Stimulated activated CD4-positive, alpha-beta T cell treated with anti-CD3 and anti-CD28 coated beads, TNF-alpha, amount 100 ng/mL, for 24 hours (primary cell): ENCODE data around the gene DNAJC12.
"Not testable (repeated sequence)": the region's sequence is repeated elsewhere in the genome, so short reads cannot be mapped to it uniquely, and the experiment has no call there.

ENCODE experiments used
- DNase-seq, 3 experiments: peaks; one replicate each; pipeline ENCODE4 v3.0.0-alpha.2; 2020; ENCODE audit warnings: low read depth in 3 of 3

Gene DNAJC12

GRCh38 chr10:67839951-67840350 lies 2.0 kb upstream of the DNAJC12 start:
- DNase-seq = no peak

GRCh38 chr10:67839511-67839910 lies 1.5 kb upstream of the DNAJC12 start:
- DNase-seq = not testable (repeated sequence)

DNA sequence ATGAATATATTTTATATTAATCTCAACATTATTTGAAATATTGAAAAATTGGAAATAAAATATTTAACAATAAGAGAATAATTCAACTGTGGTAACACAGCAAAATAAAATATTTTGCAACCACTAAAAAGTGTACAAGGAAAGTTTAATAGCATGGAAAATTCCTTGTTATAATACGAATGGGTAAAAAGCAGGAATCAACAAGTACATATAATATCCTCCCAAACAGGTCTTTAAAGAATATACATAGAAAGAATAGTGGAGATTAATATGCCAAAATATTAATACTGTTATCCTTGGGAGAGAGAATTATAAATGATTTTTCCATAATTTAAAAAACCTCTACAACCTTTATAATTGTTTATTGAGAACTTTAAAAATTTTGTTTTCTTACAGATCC lies 1.0 kb downstream of the DNAJC12 start:
- DNase-seq = no peak

GRCh38 chr10:67836488-67836887 lies 1.5 kb downstream of the DNAJC12 start:
- no peak for DNase-seq

GRCh38 chr10:67835541-67836394 lies 2.2 kb downstream of the DNAJC12 start:
- not testable (repeated sequence) for DNase-seq

DNA sequence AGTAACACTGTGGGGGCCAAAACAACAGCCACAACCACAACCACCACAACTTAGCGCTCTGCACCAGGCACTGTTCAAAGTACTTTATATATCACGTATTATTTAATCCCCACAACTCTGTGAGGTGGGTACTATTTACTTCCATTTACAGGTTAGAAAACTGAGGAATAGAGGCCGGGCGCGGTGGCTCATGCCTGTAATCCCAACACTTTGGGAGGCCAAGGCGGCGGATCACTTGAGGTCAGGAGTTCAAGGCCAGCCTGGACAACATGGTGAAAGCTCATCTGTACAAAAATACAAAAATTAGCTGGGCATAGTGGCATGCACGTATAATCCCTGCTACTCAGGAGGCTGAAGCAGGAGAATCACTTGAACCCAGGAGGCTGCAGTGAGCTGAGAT lies 3.6 kb downstream of the DNAJC12 start:
- DNase-seq = no peak

GRCh38 chr10:67827811-67828210 lies 10.2 kb downstream of the DNAJC12 start:
- DNase-seq = no peak

GRCh38 chr10:67819768-67820204 lies 18.2 kb downstream of the DNAJC12 start:
- DNase-seq = no peak

GRCh38 chr10:67818323-67818722 lies 19.7 kb downstream of the DNAJC12 start:
- no peak for DNase-seq

- no peak for DNase-seq
Observed at GRCh38 chr10:67816719-67817118, 21.3 kb downstream of the DNAJC12 start.

DNA sequence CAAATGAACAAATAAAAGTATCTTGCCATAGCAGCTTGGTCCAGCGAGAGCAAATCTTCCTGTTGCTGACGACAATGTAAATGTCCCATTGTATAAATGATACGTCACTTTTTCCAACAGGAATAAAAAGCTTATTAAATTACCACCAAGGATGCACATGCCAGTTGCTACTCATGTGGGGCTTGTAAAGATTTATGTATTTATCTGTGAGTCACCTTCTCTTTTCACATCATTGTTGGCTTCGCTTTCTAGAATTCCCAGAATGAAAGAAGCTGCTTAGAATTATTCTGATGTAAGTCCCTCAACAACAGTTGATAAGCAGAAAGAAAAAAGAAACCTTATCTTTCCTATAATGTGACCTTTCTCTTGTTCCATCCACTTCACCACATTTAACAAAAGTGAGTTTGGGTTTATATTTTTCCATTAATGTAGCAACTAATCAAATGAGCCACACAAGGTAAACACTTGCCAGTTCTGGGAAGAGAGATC lies 22.4 kb downstream of the DNAJC12 start:
- DNase-seq = no peak

DNA sequence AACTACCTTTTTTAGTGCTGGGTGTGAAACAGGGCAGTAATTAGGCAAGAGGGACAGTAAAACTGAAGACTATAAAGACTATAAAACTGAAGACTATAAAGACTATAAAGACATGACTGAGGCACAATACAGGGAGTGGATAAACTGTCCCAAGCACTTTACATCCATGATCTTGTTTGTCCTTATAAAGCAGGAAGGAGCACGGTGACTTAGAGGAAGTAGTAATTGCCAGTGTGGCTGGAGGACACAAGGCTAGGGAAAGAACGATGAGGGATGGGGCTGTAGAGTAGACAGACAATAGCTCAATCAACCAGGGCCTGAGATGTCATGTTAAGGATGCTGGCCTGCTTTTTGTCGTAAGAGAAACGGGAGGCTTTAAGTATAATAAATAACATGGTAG lies 26.0 kb downstream of the DNAJC12 start:
- DNase-seq = no peak

DNA sequence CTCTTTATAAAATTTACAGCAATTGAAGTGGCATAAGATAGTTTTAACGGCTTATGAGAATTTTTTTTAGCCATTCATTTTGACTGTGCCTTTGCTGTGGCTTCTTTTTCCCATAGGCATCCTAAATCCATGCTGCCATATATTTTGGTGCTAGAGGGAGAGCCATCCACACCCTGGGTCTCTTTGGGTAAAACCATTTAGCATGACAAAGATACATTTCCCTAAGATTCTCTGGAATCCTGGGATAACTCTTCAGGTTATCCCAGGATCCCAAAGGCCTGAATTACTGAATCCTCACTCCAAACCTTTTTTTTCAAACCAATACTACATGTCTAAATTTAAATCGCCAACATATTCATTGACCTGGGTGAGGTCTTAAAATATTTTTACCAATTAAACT lies 28.9 kb downstream of the DNAJC12 start:
- no peak for DNase-seq

- no peak for DNase-seq
Observed at GRCh38 chr10:67808704-67809103, 29.3 kb downstream of the DNAJC12 start.

GRCh38 chr10:67807855-67808456 lies 30.0 kb downstream of the DNAJC12 start:
- DNase-seq = no peak

DNA sequence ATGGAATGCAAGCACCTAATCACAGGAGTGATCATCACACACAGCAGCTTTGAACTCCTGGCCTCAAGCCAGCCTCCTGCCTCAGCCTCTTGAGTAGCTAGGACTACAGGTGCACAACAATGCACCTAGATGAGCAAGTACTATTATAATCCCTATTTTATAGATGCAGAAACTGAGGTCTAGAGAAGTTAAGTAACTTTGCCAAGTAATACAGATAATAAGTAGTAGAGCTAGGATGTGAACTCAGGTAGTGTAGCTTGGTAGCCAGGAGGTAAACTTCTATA lies 33.7 kb downstream of the DNAJC12 start:
- no peak for DNase-seq

DNA sequence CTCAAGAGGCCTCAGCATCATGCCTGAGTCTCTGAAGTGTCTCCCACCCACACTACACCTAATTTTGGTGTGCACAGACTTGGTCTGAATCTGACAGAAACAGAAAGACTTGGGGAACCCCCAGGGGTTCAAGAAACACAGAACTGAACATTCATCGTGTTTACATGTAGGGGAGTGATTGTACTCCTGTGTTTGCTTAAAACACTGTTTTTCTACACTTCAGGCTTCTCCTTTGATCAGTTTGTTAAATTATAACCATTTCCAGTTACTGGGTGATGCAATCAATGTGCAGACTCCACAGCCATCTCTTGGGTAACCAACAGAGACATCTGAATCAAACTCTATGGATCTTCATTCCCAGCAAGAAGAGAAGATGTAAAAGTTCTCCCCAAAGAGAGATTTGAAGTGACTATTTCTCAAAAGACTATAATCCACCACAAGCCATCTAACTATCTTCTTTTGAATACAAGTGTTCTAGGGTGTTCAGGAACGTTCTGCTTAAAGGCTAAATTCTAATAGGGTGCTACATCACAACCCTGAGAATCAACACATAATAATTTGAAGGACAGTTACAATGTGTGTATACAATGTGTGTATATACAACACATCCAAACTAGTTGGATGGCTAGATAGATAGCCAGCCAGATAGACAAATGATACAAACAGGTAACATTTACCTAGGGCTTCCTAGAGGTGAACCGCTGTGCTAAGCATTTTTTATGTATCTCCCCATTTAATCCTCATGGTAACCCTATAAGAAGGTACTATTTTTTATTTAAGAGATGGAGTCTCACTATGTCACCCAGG lies 34.2 kb downstream of the DNAJC12 start:
- DNase-seq = no peak

DNA sequence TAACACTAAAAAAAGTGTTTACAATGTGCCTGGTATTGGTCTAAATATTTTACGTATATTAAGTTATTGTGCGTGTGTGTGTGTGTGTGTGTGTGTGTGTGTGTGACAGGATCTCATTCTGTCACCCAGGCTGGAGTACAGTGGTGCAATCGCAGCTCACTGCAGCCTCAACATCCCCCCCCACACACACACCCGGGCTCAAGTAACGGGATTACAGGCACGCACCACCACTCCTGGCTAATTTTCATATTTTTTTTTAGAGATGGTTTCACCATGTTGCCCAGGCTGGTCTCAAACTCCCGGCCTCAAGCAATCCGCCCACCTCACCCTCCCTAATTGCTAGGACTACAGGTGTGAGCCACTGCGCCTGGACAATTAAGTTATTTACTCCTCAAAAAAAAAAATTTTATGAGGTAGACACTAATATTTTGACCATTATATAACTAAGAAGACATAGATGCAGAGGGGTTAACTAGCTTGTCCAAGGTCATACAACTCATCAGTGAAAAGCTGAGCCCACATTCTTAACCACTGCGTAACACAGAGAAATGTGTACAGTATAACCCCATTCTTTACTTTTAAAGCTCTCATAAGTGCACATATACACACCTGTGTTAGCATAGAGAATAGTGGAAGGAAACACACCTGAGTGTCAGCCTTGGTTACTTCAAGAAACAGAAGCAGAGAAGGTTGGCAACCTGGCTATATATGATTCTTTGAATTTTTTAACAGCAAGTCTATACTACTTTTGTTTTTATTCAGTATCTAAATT lies 35.0 kb downstream of the DNAJC12 start:
- DNase-seq = no peak

DNA sequence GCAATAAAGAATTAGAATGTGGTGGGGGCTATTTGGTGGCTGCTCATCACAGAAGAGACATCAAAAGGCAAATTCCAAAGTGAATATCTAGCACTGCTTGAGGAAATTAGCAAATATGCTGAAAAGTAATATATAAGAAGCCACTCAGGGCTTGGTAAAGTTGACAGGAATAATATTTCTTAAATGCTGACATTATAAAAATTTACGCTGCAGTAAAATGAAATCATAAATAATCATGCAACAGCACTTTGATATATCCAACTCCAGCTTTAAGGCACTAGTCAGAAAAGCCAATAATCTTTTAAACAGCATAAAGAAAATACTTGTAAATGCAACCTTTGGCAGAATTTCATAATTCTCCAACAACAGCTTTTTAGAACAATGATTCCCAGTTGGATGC lies 36.9 kb downstream of the DNAJC12 start:
- DNase-seq = no peak

DNA sequence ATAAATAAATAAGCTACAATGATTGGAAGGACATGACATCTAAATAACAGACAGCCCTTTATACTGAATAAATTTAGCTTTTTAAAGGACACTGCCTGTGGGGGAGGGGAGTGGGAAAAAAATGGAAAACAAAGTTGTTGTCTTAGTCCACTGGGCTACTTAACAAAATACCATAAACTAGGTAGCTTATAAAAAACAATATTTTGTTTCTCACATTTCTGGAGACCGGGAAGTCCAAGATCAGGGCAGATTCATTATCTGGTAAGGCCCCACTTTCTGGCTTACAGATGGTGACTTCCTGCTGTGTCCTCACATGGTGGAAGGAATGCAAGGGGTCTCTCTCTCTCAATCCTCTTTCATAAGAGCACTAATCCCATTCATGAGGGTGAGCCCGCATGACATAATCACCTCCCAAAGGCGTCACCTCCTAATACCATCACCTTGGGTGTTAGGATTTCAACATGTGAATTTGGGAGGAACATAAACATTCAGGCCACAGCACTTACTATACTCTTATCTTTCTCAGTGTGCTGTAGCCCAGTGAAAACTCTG lies 43.0 kb downstream of the DNAJC12 start:
- no peak for DNase-seq

- DNase-seq = no peak
Observed at GRCh38 chr10:67794256-67794655, 43.7 kb downstream of the DNAJC12 start.

- no peak for DNase-seq
Observed at GRCh38 chr10:67793313-67793712, 44.7 kb downstream of the DNAJC12 start.
